ENCODE measurements around the gene ITIH2. TPM values are rescaled to one million over a fixed set of nuclear protein-coding genes. Genes with fewer than 3 reads are reported as not detected.
"Not testable (repeated sequence)": the region's sequence is repeated elsewhere in the genome, so short reads cannot be mapped to it uniquely, and the experiment has no call there.

Gene ITIH2
- total RNA-seq, 4 donors from 2014 or later, result not detected

DNA sequence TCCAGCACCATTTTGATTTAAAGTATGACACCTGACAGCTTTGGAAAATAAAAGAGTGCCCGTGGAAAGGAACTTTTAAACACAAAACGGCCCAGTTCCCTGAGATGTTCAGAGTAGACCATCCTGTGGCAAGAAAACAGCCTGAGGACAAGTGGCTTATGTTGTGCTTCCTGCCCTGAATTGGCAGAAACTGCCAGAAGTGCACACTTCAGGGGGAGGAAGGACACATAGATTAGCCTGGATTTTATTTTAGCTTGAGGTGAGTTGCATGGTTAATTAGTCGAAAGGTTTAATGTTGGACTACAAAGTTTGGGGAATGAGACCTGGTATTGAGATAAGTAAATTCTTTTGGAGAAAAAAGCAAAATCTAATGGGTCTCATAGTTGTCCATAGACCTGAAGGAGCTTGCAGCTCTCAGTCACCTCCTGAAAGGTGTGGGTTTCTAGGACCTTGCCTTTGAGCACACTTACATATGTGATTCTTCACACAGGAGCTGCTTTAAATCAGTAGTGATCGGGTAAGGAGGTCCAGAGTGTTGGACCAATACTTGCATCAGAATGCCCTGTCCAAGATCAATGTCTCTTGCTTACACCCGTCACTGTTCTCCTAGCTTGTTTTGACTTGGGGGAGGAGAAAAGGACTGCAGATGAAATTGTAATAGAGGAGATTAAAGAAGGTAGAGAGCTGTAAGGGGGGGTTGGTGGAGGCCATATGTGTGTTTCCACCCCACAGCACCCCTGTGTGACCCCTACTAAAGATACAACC lies 4.9 kb downstream of the ITIH2 start:
- peaks cover 2% of the 10 kb centered on the region for H3K27me3 ChIP-seq
- no peak for DNase-seq
- H3K9me3 ChIP-seq, result no peaks in the 10 kb centered on the region
- no peaks in the 10 kb centered on the region for H3K36me3 ChIP-seq
- 84 to 87% methylated on average over 4 to 5 of the region's 5 CpGs for WGBS, 2 donors (ENCODE audit: low coverage in 1 of 2)
- no peak overlapping the region for H3K4me3 ChIP-seq
- no peak for TF ChIP-seq EP300 (IDR thresholded peaks at IDR 0.05; ENCODE audit: low read depth)
- TF ChIP-seq, protein P1, sequence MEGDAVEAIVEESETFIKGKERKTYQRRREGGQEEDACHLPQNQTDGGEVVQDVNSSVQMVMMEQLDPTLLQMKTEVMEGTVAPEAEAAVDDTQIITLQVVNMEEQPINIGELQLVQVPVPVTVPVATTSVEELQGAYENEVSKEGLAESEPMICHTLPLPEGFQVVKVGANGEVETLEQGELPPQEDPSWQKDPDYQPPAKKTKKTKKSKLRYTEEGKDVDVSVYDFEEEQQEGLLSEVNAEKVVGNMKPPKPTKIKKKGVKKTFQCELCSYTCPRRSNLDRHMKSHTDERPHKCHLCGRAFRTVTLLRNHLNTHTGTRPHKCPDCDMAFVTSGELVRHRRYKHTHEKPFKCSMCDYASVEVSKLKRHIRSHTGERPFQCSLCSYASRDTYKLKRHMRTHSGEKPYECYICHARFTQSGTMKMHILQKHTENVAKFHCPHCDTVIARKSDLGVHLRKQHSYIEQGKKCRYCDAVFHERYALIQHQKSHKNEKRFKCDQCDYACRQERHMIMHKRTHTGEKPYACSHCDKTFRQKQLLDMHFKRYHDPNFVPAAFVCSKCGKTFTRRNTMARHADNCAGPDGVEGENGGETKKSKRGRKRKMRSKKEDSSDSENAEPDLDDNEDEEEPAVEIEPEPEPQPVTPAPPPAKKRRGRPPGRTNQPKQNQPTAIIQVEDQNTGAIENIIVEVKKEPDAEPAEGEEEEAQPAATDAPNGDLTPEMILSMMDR (IDR thresholded peaks at IDR 0.05), result no peak
- no peak for TF ChIP-seq POLR2A (IDR thresholded peaks at IDR 0.05)
- no peak for TF ChIP-seq POLR2AphosphoS5 (IDR thresholded peaks at IDR 0.05)
- no peaks in the 10 kb centered on the region for H3K4me1 ChIP-seq
- in situ Hi-C loops (cut with MboI; ENCODE audit: low pct_ligation_motif_present in 1 of 4, low pct_unique_long_range_greater_than_20kb in 1 of 4, low sequenced_read_pairs in 3 of 4) (no loop called here), intact Hi-C loops (cut with DNase I; ENCODE audit: low total_unique reads) (no loop called here)
- H3K27ac ChIP-seq, result no peak overlapping the region

DNA sequence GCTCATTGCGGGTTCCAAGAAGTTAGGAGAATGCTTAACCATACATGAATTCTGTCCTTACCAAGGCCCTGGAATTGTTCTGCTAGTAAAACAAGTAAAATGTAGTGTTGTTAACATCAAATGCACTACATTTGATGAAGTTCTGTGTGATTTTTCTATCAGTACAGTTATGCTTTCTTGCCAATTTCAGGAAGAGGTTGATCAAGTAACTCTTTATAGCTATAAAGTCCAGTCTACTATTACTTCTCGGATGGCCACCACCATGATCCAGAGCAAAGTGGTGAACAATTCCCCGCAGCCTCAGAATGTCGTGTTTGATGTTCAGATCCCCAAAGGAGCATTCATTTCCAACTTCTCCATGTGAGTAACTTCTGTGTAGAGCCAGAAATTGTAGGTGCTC lies 5.7 kb downstream of the ITIH2 start:
- in situ Hi-C loops (cut with MboI; ENCODE audit: low pct_ligation_motif_present in 1 of 4, low pct_unique_long_range_greater_than_20kb in 1 of 4, low sequenced_read_pairs in 3 of 4) (no loop called here), intact Hi-C loops (cut with DNase I; ENCODE audit: low total_unique reads) (no loop called here)
- Histone ChIP-seq H3K4me3 (no peak overlapping the region), H3K27me3 (peaks cover 2% of the 10 kb centered on the region), H3K9me3 (no peaks in the 10 kb centered on the region), H3K27ac (no peak overlapping the region), H3K4me1 (no peaks in the 10 kb centered on the region), H3K36me3 (no peaks in the 10 kb centered on the region)
- WGBS, 2 donors (ENCODE audit: low coverage in 1 of 2), result 91 to 100% methylated on average over 1 to 4 of the region's 4 CpGs
- no peak for TF ChIP-seq EP300 (IDR thresholded peaks at IDR 0.05; ENCODE audit: low read depth)
- TF ChIP-seq, protein P1 (IDR thresholded peaks at IDR 0.05), result no peak
- TF ChIP-seq POLR2A (IDR thresholded peaks at IDR 0.05), result no peak
- TF ChIP-seq POLR2AphosphoS5 (IDR thresholded peaks at IDR 0.05), result no peak
- no peak for DNase-seq

DNA sequence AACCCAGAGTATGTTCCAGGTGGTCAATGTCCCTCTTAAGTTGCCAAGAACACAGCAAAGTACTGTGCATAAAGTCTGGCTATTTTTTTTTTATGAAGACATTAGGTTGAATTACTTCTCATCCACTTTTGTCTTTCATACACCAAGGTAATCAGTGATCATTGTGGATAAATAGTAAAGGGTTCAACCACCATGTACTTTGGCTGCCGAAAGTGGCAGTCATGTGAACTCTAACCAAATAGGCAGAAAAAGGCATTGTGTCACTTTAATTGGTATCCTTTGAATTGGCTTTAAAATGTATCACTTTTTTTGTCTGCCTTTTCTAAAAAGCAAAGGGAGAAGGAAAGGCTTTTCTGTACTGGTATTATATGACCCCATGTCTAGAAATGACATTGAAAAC lies 7.3 kb downstream of the ITIH2 start:
- H3K36me3 ChIP-seq, result no peaks in the 10 kb centered on the region
- no peak for DNase-seq
- intact Hi-C loops (cut with DNase I; ENCODE audit: low total_unique reads) (no loop called here), in situ Hi-C loops (cut with MboI; ENCODE audit: low pct_ligation_motif_present in 1 of 4, low pct_unique_long_range_greater_than_20kb in 1 of 4, low sequenced_read_pairs in 3 of 4) (no loop called here)
- no peak overlapping the region for H3K27ac ChIP-seq
- no peaks in the 10 kb centered on the region for H3K9me3 ChIP-seq
- TF ChIP-seq POLR2A (IDR thresholded peaks at IDR 0.05) (no peak), EP300 (IDR thresholded peaks at IDR 0.05; ENCODE audit: low read depth) (no peak), POLR2AphosphoS5 (IDR thresholded peaks at IDR 0.05) (no peak)
- TF ChIP-seq, protein P1 (IDR thresholded peaks at IDR 0.05), result no peak
- no peak overlapping the region for H3K4me3 ChIP-seq
- 75 to 85% methylated on average over 1 of the region's 1 CpG for WGBS, 2 donors (ENCODE audit: low coverage in 1 of 2)
- peaks cover 2% of the 10 kb centered on the region for H3K27me3 ChIP-seq
- H3K4me1 ChIP-seq, result no peaks in the 10 kb centered on the region

DNA sequence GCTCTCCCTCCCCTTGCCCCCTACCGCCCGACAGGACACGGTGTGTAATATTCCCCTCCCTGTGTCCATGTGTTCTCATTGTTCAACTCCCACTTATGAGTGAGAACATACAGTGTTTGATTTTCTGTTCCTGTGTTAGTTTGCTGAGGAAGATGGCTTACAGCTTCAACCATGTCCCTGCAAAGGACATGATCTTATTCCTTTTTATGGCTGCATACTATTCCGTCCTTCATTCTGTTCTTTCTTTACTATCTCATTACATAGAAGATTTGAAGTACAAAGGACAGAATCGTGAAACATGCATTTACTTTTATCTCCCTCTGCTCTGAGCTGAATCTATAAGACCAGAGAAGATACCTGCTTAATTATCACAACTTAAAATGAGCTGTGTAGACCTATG lies 8.0 kb downstream of the ITIH2 start:
- H3K27me3 ChIP-seq; H3K27ac ChIP-seq; H3K9me3 ChIP-seq; intact Hi-C loops (cut with DNase I; ENCODE audit: low total_unique reads); H3K36me3 ChIP-seq; DNase-seq; H3K4me1 ChIP-seq; H3K4me3 ChIP-seq; in situ Hi-C loops (cut with MboI; ENCODE audit: low pct_ligation_motif_present in 1 of 4, low pct_unique_long_range_greater_than_20kb in 1 of 4, low sequenced_read_pairs in 3 of 4): not testable (repeated sequence)
- WGBS, 2 donors (ENCODE audit: low coverage in 1 of 2), result 73 to 86% methylated on average over 2 to 5 of the region's 5 CpGs

DNA sequence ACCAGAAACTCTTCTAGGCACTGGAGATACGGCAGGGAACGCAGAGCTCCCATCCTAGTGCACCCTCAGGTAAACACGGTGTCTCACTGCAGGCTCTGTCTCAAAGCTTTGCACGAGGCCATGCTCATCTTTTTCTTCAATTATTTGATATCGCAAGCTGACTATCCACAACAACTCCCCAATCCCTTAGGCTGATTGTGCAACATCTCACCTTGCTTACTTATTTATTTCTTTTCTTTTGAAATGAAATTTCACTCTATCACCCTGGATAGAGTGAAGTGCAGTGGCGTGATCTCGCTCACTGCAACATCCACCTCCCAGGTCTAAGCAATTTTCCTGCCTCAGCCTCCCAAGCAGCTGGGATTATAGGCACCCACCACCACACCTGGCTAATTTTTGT lies 12.4 kb downstream of the ITIH2 start:
- intact Hi-C loops (cut with DNase I; ENCODE audit: low total_unique reads) (no loop called here), in situ Hi-C loops (cut with MboI; ENCODE audit: low pct_ligation_motif_present in 1 of 4, low pct_unique_long_range_greater_than_20kb in 1 of 4, low sequenced_read_pairs in 3 of 4) (no loop called here)
- TF ChIP-seq POLR2AphosphoS5 (IDR thresholded peaks at IDR 0.05) (no peak), POLR2A (IDR thresholded peaks at IDR 0.05) (no peak), EP300 (IDR thresholded peaks at IDR 0.05; ENCODE audit: low read depth) (no peak)
- Histone ChIP-seq H3K9me3 (no peaks in the 10 kb centered on the region), H3K4me3 (no peak overlapping the region), H3K27me3 (no peaks in the 10 kb centered on the region), H3K4me1 (no peaks in the 10 kb centered on the region), H3K36me3 (no peaks in the 10 kb centered on the region), H3K27ac (no peak overlapping the region)
- 73 to 90% methylated on average over 3 to 7 of the region's 7 CpGs for WGBS, 2 donors (ENCODE audit: low coverage in 1 of 2)
- no peak for DNase-seq
